Stimulated activated CD8-positive, alpha-beta memory T cell treated with anti-CD3 and anti-CD28 coated beads, Interleukin-12 subunit alpha, Interleukin-12 subunit beta, amount 100 ng/mL, for 4 hours (primary cell): ENCODE results near the gene CELF4.

ENCODE experiments used
- DNase-seq: peaks from one replicate; pipeline ENCODE4 v3.0.0-alpha.2; 2020; ENCODE audit warnings: low read depth

Gene CELF4

GRCh38 chr18:37346048-37346447 is 219.6 kb downstream of the CELF4 start:
- no peak for DNase-seq

- no peak for DNase-seq
These were observed 222.1 kb downstream of the CELF4 start for GRCh38 chr18:37343542-37343851.

GRCh38 chr18:37341473-37342086 is 224.0 kb downstream of the CELF4 start:
- no peak for DNase-seq

- no peak for DNase-seq
These were observed 224.6 kb downstream of the CELF4 start for GRCh38 chr18:37341016-37341415.

GRCh38 chr18:37339701-37340215 is 225.8 kb downstream of the CELF4 start:
- no peak for DNase-seq

- no peak for DNase-seq
These were observed 228.9 kb downstream of the CELF4 start for GRCh38 chr18:37336568-37337285.

GRCh38 chr18:37335409-37335736 is 230.2 kb downstream of the CELF4 start:
- DNase-seq = no peak

- no peak for DNase-seq
These were observed 230.8 kb downstream of the CELF4 start for GRCh38 chr18:37334631-37335408.

- DNase-seq = no peak
These were observed 232.8 kb downstream of the CELF4 start for GRCh38 chr18:37332628-37333420.

- no peak for DNase-seq
These were observed 233.4 kb downstream of the CELF4 start for GRCh38 chr18:37332219-37332618.

GRCh38 chr18:37330173-37330572 is 235.4 kb downstream of the CELF4 start:
- no peak for DNase-seq

GRCh38 chr18:37328946-37329719 is 236.5 kb downstream of the CELF4 start:
- no peak for DNase-seq

- no peak for DNase-seq
These were observed 238.5 kb downstream of the CELF4 start for GRCh38 chr18:37327063-37327577.

GRCh38 chr18:37322492-37323035 is 243.0 kb downstream of the CELF4 start:
- no peak for DNase-seq

- DNase-seq = no peak
These were observed 243.8 kb downstream of the CELF4 start for GRCh38 chr18:37321582-37322491.

- DNase-seq = no peak
These were observed 245.3 kb downstream of the CELF4 start for GRCh38 chr18:37320317-37320716.

GRCh38 chr18:37318360-37319355 is 246.9 kb downstream of the CELF4 start:
- DNase-seq = no peak

GRCh38 chr18:37317486-37317885 is 248.1 kb downstream of the CELF4 start:
- no peak for DNase-seq

- no peak for DNase-seq
These were observed 249.1 kb downstream of the CELF4 start for GRCh38 chr18:37316468-37316867.
